ENCODE data around the gene PBX3.
A peak's percentile ranks its signal among the peaks of the same experiment; 100 is the strongest.

The PBX3 gene

GRCh38 chr9:125932012-125932411 lies 184.8 kb downstream of the PBX3 start:
- no peaks in the 10 kb centered on the region for H3K79me2 ChIP-seq (ENCODE audit: control insufficient read depth, insufficient read depth, low read length, unreplicated experiment)
- no peak overlapping the region for H2AFZ ChIP-seq (ENCODE audit: low read length, unreplicated experiment)
- H3K27me3 ChIP-seq (ENCODE audit: insufficient read depth, low read length): no peaks in the 10 kb centered on the region
- H3K36me3 ChIP-seq (ENCODE audit: insufficient read depth, low read length): no peaks in the 10 kb centered on the region
- H3K27ac ChIP-seq (ENCODE audit: low read depth, low read length): peak overlapping the region; percentile 80
- H3K4me3 ChIP-seq (ENCODE audit: low read depth, low read length): no peak overlapping the region
- H3K4me1 ChIP-seq (ENCODE audit: control insufficient read depth, insufficient read depth, low read length, unreplicated experiment): peaks cover 17% of the 10 kb centered on the region

GRCh38 chr9:125932746-125933455 lies 185.7 kb downstream of the PBX3 start:
- Histone ChIP-seq H2AFZ (ENCODE audit: low read length, unreplicated experiment) (no peak overlapping the region), H3K79me2 (ENCODE audit: control insufficient read depth, insufficient read depth, low read length, unreplicated experiment) (no peaks in the 10 kb centered on the region), H3K36me3 (ENCODE audit: insufficient read depth, low read length) (no peaks in the 10 kb centered on the region; the same call in 1 of the 2 replicates), H3K27me3 (ENCODE audit: insufficient read depth, low read length) (no peaks in the 10 kb centered on the region), H3K4me1 (ENCODE audit: control insufficient read depth, insufficient read depth, low read length, unreplicated experiment) (peaks cover 17% of the 10 kb centered on the region), H3K4me3 (ENCODE audit: low read depth, low read length) (no peak overlapping the region), H3K27ac (ENCODE audit: low read depth, low read length) (peak overlapping the region; percentile 80)

DNA sequence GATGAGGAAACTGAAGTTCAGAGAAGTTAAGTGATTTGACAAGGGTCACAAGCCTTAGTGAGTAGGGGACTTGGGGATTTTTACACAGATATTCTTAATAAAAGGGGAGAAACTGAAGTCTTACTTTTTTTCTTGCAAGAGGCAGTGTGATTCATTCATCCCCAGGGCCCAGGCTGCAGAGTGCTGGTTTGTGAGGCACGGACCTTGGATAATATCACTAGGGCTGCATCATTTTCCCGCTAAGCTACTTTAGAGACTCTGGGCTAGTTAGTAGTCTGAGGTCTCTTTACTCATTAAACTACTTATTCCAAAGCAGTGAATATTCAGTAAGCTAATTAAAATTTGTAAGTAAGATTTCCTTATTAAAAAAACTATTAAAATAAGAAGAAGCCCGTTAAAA lies 195.0 kb downstream of the PBX3 start:
- H3K79me2 ChIP-seq (ENCODE audit: control insufficient read depth, insufficient read depth, low read length, unreplicated experiment): no peaks in the 10 kb centered on the region
- no peaks in the 10 kb centered on the region for H3K27me3 ChIP-seq (ENCODE audit: insufficient read depth, low read length)
- no peaks in the 10 kb centered on the region for H3K4me1 ChIP-seq (ENCODE audit: control insufficient read depth, insufficient read depth, low read length, unreplicated experiment)
- H3K27ac ChIP-seq (ENCODE audit: low read depth, low read length): no peak overlapping the region
- H3K36me3 ChIP-seq (ENCODE audit: insufficient read depth, low read length): peaks cover 12% of the 10 kb centered on the region
- H3K4me3 ChIP-seq (ENCODE audit: low read depth, low read length): no peak overlapping the region
- H2AFZ ChIP-seq (ENCODE audit: low read length, unreplicated experiment): no peak overlapping the region

DNA sequence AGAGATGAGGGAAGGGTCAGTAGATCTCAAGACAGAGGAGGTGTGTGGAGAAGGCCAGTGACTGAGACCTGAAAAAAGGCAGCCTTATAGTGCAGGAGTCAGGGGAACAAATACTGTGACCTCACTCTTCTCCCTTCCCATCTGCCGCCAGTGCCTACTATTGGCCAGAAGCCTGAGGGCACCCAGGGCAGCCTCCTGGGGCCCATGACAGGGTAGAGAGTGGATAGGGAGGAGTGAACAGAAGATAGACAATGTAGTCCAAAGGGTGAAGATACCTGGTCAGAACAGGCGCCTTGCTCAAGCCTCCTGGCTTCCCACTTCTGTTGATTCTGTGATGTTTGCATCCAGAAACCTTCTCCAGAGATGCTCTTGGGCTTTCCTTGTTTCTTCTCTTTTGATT lies 196.7 kb downstream of the PBX3 start:
- Histone ChIP-seq H3K79me2 (ENCODE audit: control insufficient read depth, insufficient read depth, low read length, unreplicated experiment) (no peaks in the 10 kb centered on the region), H3K4me1 (ENCODE audit: control insufficient read depth, insufficient read depth, low read length, unreplicated experiment) (no peaks in the 10 kb centered on the region), H2AFZ (ENCODE audit: low read length, unreplicated experiment) (no peak overlapping the region), H3K27ac (ENCODE audit: low read depth, low read length) (no peak overlapping the region), H3K36me3 (ENCODE audit: insufficient read depth, low read length) (peaks cover 12% of the 10 kb centered on the region), H3K4me3 (ENCODE audit: low read depth, low read length) (no peak overlapping the region), H3K27me3 (ENCODE audit: insufficient read depth, low read length) (no peaks in the 10 kb centered on the region)

DNA sequence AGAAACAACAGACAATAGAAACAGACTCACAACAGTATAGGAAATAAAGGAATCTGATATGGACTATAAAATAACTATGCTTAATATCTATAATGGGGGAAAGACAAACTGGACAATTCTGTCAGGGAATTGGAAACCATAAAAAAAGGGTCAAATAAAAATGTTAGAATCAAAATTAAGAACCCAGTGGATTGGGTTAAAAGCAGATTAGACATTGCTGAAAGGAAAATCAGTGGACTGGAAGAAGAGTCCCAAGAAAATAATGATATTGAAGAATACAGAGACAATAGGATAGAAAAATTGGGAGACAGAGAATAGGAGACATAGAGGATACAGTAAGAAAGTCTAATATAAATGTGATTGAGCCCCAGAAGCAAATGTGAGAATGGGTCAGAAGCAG lies 199.2 kb downstream of the PBX3 start:
- H3K4me1 ChIP-seq (ENCODE audit: control insufficient read depth, insufficient read depth, low read length, unreplicated experiment): no peaks in the 10 kb centered on the region
- H3K27ac ChIP-seq (ENCODE audit: low read depth, low read length): no peak overlapping the region
- H3K36me3 ChIP-seq (ENCODE audit: insufficient read depth, low read length): peaks cover 12% of the 10 kb centered on the region
- no peak overlapping the region for H3K4me3 ChIP-seq (ENCODE audit: low read depth, low read length)
- H3K79me2 ChIP-seq (ENCODE audit: control insufficient read depth, insufficient read depth, low read length, unreplicated experiment): no peaks in the 10 kb centered on the region
- H2AFZ ChIP-seq (ENCODE audit: low read length, unreplicated experiment): no peak overlapping the region
- no peaks in the 10 kb centered on the region for H3K27me3 ChIP-seq (ENCODE audit: insufficient read depth, low read length)

DNA sequence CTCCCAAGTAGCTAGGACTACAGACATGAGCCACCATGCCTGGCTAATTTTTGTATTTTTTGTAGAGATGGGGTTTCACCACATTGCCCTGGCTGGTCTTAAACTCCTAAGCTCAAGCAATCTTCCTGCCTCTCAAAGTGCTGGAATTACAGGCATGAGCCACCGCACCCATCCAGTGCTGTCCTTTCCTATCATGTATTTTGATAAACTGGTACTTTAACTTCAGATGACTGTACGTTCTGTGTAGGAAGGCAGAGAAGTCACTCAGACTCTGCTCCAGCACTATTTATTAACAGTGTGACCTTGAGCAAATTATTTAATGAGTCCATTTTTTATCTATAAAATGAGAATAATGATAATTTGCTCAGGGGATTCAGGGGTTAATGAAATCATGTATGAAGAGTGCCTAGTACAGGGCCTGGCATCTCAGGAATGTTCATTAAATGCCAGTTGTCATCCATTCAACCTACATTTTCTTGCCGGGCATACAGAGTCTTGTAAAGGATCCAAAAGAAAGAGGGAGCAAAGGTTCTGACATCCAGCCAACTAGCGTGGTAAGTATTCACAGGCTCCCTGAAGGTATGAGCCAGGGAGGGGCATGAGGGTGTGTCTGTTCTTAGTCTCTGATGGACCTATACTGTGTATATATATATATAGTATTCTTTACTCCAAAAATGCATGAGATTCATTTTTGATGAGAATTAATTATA lies 201.9 kb downstream of the PBX3 start:
- Histone ChIP-seq H3K79me2 (ENCODE audit: control insufficient read depth, insufficient read depth, low read length, unreplicated experiment) (no peaks in the 10 kb centered on the region), H3K4me1 (ENCODE audit: control insufficient read depth, insufficient read depth, low read length, unreplicated experiment) (no peaks in the 10 kb centered on the region), H3K36me3 (ENCODE audit: insufficient read depth, low read length) (peaks cover 12% of the 10 kb centered on the region), H2AFZ (ENCODE audit: low read length, unreplicated experiment) (no peak overlapping the region), H3K27ac (ENCODE audit: low read depth, low read length) (no peak overlapping the region), H3K4me3 (ENCODE audit: low read depth, low read length) (no peak overlapping the region), H3K27me3 (ENCODE audit: insufficient read depth, low read length) (no peaks in the 10 kb centered on the region)

- Histone ChIP-seq H3K27ac (ENCODE audit: low read depth, low read length) (no peak overlapping the region), H2AFZ (ENCODE audit: low read length, unreplicated experiment) (no peak overlapping the region), H3K36me3 (ENCODE audit: insufficient read depth, low read length) (peaks cover 12% of the 10 kb centered on the region), H3K27me3 (ENCODE audit: insufficient read depth, low read length) (no peaks in the 10 kb centered on the region), H3K4me1 (ENCODE audit: control insufficient read depth, insufficient read depth, low read length, unreplicated experiment) (no peaks in the 10 kb centered on the region), H3K79me2 (ENCODE audit: control insufficient read depth, insufficient read depth, low read length, unreplicated experiment) (no peaks in the 10 kb centered on the region), H3K4me3 (ENCODE audit: low read depth, low read length) (no peak overlapping the region)
Observed at GRCh38 chr9:125949703-125950460, 202.7 kb downstream of the PBX3 start.

- no peak overlapping the region for H2AFZ ChIP-seq (ENCODE audit: low read length, unreplicated experiment)
- no peaks in the 10 kb centered on the region for H3K4me1 ChIP-seq (ENCODE audit: control insufficient read depth, insufficient read depth, low read length, unreplicated experiment)
- H3K4me3 ChIP-seq (ENCODE audit: low read depth, low read length): no peak overlapping the region
- H3K36me3 ChIP-seq (ENCODE audit: insufficient read depth, low read length): peaks cover 5% of the 10 kb centered on the region
- H3K27me3 ChIP-seq (ENCODE audit: insufficient read depth, low read length): no peaks in the 10 kb centered on the region
- H3K79me2 ChIP-seq (ENCODE audit: control insufficient read depth, insufficient read depth, low read length, unreplicated experiment): no peaks in the 10 kb centered on the region
- no peak overlapping the region for H3K27ac ChIP-seq (ENCODE audit: low read depth, low read length)
Observed at GRCh38 chr9:125950880-125951471, 203.8 kb downstream of the PBX3 start.

DNA sequence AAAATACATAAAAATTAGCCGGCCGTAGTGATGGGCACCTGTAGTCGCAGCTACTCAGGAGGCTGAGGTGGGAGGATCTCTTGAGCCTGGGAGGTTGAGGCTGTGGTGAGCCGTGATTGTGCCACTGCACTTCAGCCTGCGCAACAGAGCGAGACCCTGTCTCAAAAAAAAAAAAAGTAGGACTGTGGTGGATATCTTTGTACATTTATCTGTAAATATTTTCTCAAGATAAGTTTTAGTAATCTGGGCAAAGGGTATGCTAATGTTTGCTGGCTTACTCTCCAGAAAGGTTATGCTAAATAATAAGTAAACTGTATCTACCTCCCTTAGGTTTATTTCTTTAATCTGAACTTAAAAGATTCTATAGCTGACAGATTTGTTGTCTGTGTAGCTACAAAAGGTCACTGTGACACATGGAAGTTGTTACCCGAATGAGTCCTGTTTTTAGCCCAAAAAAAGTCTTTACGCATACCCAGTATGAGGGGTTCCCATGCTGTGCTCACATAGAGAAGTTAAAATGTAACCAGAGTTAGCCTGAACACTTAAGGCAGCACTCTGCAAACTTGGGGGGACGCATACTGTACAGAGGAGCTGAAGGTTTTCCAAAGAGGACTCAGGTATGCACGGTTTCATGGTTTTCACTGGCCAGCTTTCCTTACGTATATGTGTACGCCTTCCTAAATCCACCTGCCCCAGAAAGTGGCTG lies 206.3 kb downstream of the PBX3 start:
- Histone ChIP-seq H3K27me3 (ENCODE audit: insufficient read depth, low read length) (no peaks in the 10 kb centered on the region), H3K36me3 (ENCODE audit: insufficient read depth, low read length) (no peaks in the 10 kb centered on the region), H3K4me1 (ENCODE audit: control insufficient read depth, insufficient read depth, low read length, unreplicated experiment) (no peaks in the 10 kb centered on the region), H2AFZ (ENCODE audit: low read length, unreplicated experiment) (no peak overlapping the region), H3K27ac (ENCODE audit: low read depth, low read length) (no peak overlapping the region), H3K79me2 (ENCODE audit: control insufficient read depth, insufficient read depth, low read length, unreplicated experiment) (no peaks in the 10 kb centered on the region), H3K4me3 (ENCODE audit: low read depth, low read length) (no peak overlapping the region)

GRCh38 chr9:125956102-125956501 lies 208.9 kb downstream of the PBX3 start:
- no peaks in the 10 kb centered on the region for H3K79me2 ChIP-seq (ENCODE audit: control insufficient read depth, insufficient read depth, low read length, unreplicated experiment)
- H3K27me3 ChIP-seq (ENCODE audit: insufficient read depth, low read length): no peaks in the 10 kb centered on the region

More at GRCh38 chr9:125956102-125956501, 208.9 kb downstream of the PBX3 start:
- no peaks in the 10 kb centered on the region for H3K4me1 ChIP-seq (ENCODE audit: control insufficient read depth, insufficient read depth, low read length, unreplicated experiment)
- no peak overlapping the region for H3K27ac ChIP-seq (ENCODE audit: low read depth, low read length)
- H2AFZ ChIP-seq (ENCODE audit: low read length, unreplicated experiment): no peak overlapping the region
- H3K4me3 ChIP-seq (ENCODE audit: low read depth, low read length): no peak overlapping the region
- no peaks in the 10 kb centered on the region for H3K36me3 ChIP-seq (ENCODE audit: insufficient read depth, low read length)
